A549 (cell line): ENCODE data around the gene HMGCS1. TPM values are rescaled to one million over a fixed set of nuclear protein-coding genes. Genes with fewer than 3 reads are reported as not detected.
"Not testable (repeated sequence)": the region's sequence is repeated elsewhere in the genome, so short reads cannot be mapped to it uniquely, and the experiment has no call there.

ENCODE experiments used
- ATAC-seq, 2 experiments: fragments of 200-7000 bp in 1 of 2; fragments of >200 bp in 1 of 2; cut with Nextera tagmentation in 1 of 2; cut with Tn5 transposase in 1 of 2; 3 replicates each; pipeline versions ENCODE4 v1.8.0 to v1.9.1; 2018 to 2020; ENCODE audit warnings: mild to moderate bottlenecking in 1 of 2, moderate library complexity in 1 of 2
- CTCF ChIA-PET: fragments of 300-600 bp; sonication (Branson Sonifier 250); formaldehyde crosslinking; extraction: SDS; loops from one replicate; lab custom pipeline; 2021; ENCODE audit warnings: antibody characterized with exemption, inconsistent platforms; lab: Yijun Ruan, JAX
- POLR2A ChIA-PET: fragments of 350-600 bp; formaldehyde crosslinking; extraction: SDS; loops from one replicate; lab custom pipeline; 2021; ENCODE audit warnings: antibody characterized with exemption, inconsistent platforms; lab: Yijun Ruan, JAX
- DNase-seq, 2 experiments: peaks; one replicate each; pipeline versions ENCODE4 v3.0.0 to v3.0.0-alpha.2; 2011 to 2016; ENCODE audit warnings: low read depth in 1 of 2, low spot score in 1 of 2
- FAIRE-seq: peaks from 2 replicates; lab custom pipeline; 2011; peaks lifted over from hg19 to GRCh38; lab: Jason Lieb, UNC
- H3K27ac ChIP-seq, 2 experiments: fragments of >200 bp; sonication (Bioruptor Twin); formaldehyde crosslinking; 3 replicates each; pipeline ENCODE4 v1.5.1; 2016 to 2017
- H3K4me1 ChIP-seq: fragments of >200 bp; sonication (Bioruptor Twin); formaldehyde crosslinking; 3 replicates; pipeline ENCODE4 v1.6.1; 2016
- H3K4me2 ChIP-seq: fragments of >200 bp; sonication (Bioruptor Twin); formaldehyde crosslinking; 3 replicates; pipeline ENCODE4 v1.6.1; 2016
- H3K4me3 ChIP-seq: fragments of >200 bp; sonication (Bioruptor Twin); formaldehyde crosslinking; 3 replicates; pipeline ENCODE4 v1.5.1; 2016
- H3K9me3 ChIP-seq: fragments of >200 bp; sonication (Bioruptor Twin); formaldehyde crosslinking; 3 replicates; pipeline ENCODE4 v1.6.1; 2016
- CBX8 ChIP-seq: fragments of 200-600 bp; sonication (generic); IDR thresholded peaks from 2 replicates; pipeline ENCODE4 v1.6.1; 2016
- GATA3 ChIP-seq: IDR thresholded peaks from 2 replicates; pipeline ENCODE4 v1.6.1; 2012; ENCODE audit warnings: borderline replicate concordance
- HDAC2 ChIP-seq: fragments of 200-600 bp; sonication (generic); IDR thresholded peaks from 2 replicates; pipeline ENCODE4 v1.6.1; 2016
- HEYL ChIP-seq: fragments of 250-450 bp; sonication (Bioruptor Pico); IDR thresholded peaks from 2 replicates; pipeline ENCODE4 v1.8.0; 2021; ENCODE audit warnings: mild to moderate bottlenecking, moderate library complexity
- MAZ ChIP-seq: fragments of 150-350 bp; IDR thresholded peaks from 2 replicates; pipeline ENCODE4 v1.6.1; 2014; ENCODE audit warnings: antibody characterized with exemption, low read depth, low read length, borderline replicate concordance
- MYC ChIP-seq: IDR thresholded peaks from 2 replicates; pipeline ENCODE4 v1.6.1; 2012; ENCODE audit warnings: mild to moderate bottlenecking, inconsistent platforms, low read length, improper control_type of control experiment, borderline replicate concordance
- POLR2A ChIP-seq: IDR thresholded peaks from 2 replicates; pipeline ENCODE4 v1.6.1; 2012; ENCODE audit warnings: mild to moderate bottlenecking, low read length
- POLR2AphosphoS2 ChIP-seq: conservative IDR thresholded peaks from 2 replicates; pipeline ENCODE4 v1.6.1; 2012; ENCODE audit warnings: low read length, improper control_type of control experiment, inconsistent platforms
- RARB ChIP-seq: fragments of 250-450 bp; sonication (Bioruptor Pico); IDR thresholded peaks from 2 replicates; pipeline ENCODE4 v1.8.0; 2021; ENCODE audit warnings: mild to moderate bottlenecking, moderate library complexity
- RNF2 ChIP-seq: fragments of 200-600 bp; sonication (generic); IDR thresholded peaks from 2 replicates; pipeline ENCODE4 v1.6.1; 2016; ENCODE audit warnings: low read depth, mild to moderate bottlenecking, antibody characterized with exemption, moderate library complexity, borderline replicate concordance
- SREBF2 ChIP-seq: fragments of 450-650 bp; IDR thresholded peaks from 2 replicates; pipeline ENCODE4 v1.6.1; 2014; ENCODE audit warnings: mild to moderate bottlenecking, moderate library complexity
- TFCP2L1 ChIP-seq: fragments of 250-450 bp; sonication (Bioruptor Pico); IDR thresholded peaks from 2 replicates; pipeline ENCODE4 v1.5.0; 2021; ENCODE audit warnings: mild to moderate bottlenecking
- ZC3H11A ChIP-seq: fragments of 450-650 bp; IDR thresholded peaks from 2 replicates; pipeline ENCODE4 v1.6.1; 2014; ENCODE audit warnings: antibody characterized with exemption, mild to moderate bottlenecking
- ZSCAN20 ChIP-seq: fragments of 250-450 bp; sonication (Bioruptor Pico); IDR thresholded peaks from 2 replicates; pipeline ENCODE4 v1.8.0; 2022; ENCODE audit warnings: mild to moderate bottlenecking, moderate library complexity
- WGBS: methylation state at CpG from one replicate; pipeline ENCODE4 v1.1.6; 2017; ENCODE audit errors: missing lambda C conversion rate; 5-methylcytosine and 5-hydroxymethylcytosine counted together
- polyA plus RNA-seq, 4 experiments: library from polyadenylated mRNA; depleted of rRNA in 3 of 4; stranded (reverse); fragments of >200 nt; fragmentation: RNase III in 1 of 4; extraction: RNeasy Plus Mini Kit Qiagen cat#74134 plus additional on column Dnase treatment in 1 of 4; gene quantifications; 2 replicates in 3 of 4; 3 replicates in 1 of 4; pipeline ENCODE4 v1.2.3, GENCODE V29; 2011 to 2017
- TF ChIP-seq, protein P1 (sequence below): IDR thresholded peaks from 2 replicates; pipeline ENCODE4 v1.6.1; 2012; ENCODE audit warnings: low read depth, borderline replicate concordance
- TF ChIP-seq, protein P2 (sequence below): fragments of 250-450 bp; sonication (Bioruptor Pico); IDR thresholded peaks from 2 replicates; pipeline ENCODE4 v1.5.0; 2020; ENCODE audit warnings: low read depth, mild to moderate bottlenecking, moderate library complexity
- TF ChIP-seq, protein P3 (sequence below): IDR thresholded peaks from 2 replicates; pipeline ENCODE4 v1.6.1; 2012
- TF ChIP-seq, protein P4 (sequence below): fragments of >200 bp; sonication (Bioruptor Twin); formaldehyde crosslinking; IDR thresholded peaks from 2 replicates; pipeline ENCODE4 v1.6.1; 2016
- TF ChIP-seq, protein P5 (sequence below): fragments of >200 bp; sonication (Bioruptor Twin); formaldehyde crosslinking; IDR thresholded peaks from 3 replicates; pipeline ENCODE4 v1.5.1; 2016
- TF ChIP-seq, protein P6 (sequence below): fragments of 150-350 bp; IDR thresholded peaks from 2 replicates; pipeline ENCODE4 v1.6.1; 2014; ENCODE audit warnings: low read depth, mild to moderate bottlenecking, low read length

HMGCS1 gene
- polyA plus RNA-seq, 2 of the 4 experiments (the other 2 are of a cell fraction), result 64.8 to 72.8 TPM

DNA sequence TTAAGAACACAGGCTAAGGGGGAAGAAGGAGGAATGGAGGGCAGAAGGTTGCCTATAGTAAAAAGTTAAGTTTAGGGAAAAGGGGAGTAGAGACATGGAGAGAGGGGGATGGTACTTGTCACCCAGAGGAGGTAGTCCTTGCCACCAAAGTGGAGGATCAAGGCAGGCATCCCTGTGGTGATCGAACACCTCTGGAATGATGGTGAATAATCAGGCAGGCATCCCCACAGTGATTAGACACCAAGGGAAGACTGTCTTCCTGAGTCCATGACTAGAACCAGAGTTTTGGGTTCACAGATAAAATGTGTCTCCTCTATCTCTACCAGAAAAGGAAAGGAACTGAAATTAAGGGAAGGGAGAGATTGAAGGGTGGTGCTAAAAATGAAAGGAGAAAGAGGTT lies 19.2 kb upstream of the HMGCS1 start:
- TF ChIP-seq HEYL (CRISPR knock-in tag) (no peak), ZC3H11A (no peak), RNF2 (no peak), RARB (CRISPR knock-in tag) (no peak), TFCP2L1 (CRISPR knock-in tag) (no peak), MYC (no peak), MAZ (no peak), POLR2A (no peak), POLR2AphosphoS2 (no peak), HDAC2 (no peak), SREBF2 (no peak), ZSCAN20 (CRISPR knock-in tag) (no peak), GATA3 (no peak), CBX8 (no peak)
- TF ChIP-seq, protein P1, sequence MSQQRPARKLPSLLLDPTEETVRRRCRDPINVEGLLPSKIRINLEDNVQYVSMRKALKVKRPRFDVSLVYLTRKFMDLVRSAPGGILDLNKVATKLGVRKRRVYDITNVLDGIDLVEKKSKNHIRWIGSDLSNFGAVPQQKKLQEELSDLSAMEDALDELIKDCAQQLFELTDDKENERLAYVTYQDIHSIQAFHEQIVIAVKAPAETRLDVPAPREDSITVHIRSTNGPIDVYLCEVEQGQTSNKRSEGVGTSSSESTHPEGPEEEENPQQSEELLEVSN, result no peak
- TF ChIP-seq, protein P2, sequence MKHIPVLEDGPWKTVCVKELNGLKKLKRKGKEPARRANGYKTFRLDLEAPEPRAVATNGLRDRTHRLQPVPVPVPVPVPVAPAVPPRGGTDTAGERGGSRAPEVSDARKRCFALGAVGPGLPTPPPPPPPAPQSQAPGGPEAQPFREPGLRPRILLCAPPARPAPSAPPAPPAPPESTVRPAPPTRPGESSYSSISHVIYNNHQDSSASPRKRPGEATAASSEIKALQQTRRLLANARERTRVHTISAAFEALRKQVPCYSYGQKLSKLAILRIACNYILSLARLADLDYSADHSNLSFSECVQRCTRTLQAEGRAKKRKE, result no peak
- TF ChIP-seq, protein P3, sequence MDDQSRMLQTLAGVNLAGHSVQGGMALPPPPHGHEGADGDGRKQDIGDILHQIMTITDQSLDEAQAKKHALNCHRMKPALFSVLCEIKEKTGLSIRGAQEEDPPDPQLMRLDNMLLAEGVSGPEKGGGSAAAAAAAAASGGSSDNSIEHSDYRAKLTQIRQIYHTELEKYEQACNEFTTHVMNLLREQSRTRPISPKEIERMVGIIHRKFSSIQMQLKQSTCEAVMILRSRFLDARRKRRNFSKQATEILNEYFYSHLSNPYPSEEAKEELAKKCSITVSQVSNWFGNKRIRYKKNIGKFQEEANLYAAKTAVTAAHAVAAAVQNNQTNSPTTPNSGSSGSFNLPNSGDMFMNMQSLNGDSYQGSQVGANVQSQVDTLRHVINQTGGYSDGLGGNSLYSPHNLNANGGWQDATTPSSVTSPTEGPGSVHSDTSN, result no peak
- TF ChIP-seq, protein P4, sequence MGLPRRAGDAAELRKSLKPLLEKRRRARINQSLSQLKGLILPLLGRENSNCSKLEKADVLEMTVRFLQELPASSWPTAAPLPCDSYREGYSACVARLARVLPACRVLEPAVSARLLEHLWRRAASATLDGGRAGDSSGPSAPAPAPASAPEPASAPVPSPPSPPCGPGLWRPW, result no peak
- TF ChIP-seq, protein P5, sequence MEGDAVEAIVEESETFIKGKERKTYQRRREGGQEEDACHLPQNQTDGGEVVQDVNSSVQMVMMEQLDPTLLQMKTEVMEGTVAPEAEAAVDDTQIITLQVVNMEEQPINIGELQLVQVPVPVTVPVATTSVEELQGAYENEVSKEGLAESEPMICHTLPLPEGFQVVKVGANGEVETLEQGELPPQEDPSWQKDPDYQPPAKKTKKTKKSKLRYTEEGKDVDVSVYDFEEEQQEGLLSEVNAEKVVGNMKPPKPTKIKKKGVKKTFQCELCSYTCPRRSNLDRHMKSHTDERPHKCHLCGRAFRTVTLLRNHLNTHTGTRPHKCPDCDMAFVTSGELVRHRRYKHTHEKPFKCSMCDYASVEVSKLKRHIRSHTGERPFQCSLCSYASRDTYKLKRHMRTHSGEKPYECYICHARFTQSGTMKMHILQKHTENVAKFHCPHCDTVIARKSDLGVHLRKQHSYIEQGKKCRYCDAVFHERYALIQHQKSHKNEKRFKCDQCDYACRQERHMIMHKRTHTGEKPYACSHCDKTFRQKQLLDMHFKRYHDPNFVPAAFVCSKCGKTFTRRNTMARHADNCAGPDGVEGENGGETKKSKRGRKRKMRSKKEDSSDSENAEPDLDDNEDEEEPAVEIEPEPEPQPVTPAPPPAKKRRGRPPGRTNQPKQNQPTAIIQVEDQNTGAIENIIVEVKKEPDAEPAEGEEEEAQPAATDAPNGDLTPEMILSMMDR, result no peak
- TF ChIP-seq, protein P6, sequence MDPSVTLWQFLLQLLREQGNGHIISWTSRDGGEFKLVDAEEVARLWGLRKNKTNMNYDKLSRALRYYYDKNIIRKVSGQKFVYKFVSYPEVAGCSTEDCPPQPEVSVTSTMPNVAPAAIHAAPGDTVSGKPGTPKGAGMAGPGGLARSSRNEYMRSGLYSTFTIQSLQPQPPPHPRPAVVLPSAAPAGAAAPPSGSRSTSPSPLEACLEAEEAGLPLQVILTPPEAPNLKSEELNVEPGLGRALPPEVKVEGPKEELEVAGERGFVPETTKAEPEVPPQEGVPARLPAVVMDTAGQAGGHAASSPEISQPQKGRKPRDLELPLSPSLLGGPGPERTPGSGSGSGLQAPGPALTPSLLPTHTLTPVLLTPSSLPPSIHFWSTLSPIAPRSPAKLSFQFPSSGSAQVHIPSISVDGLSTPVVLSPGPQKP, result no peak
- ChIA-PET CTCF (no interaction called here), POLR2A (no interaction called here)
- no peak for ATAC-seq
- no peak for FAIRE-seq
- 20% methylated on average over 1 of the region's 1 CpG for WGBS
- no peak for DNase-seq
- H3K9me3 ChIP-seq, result peaks cover 24% of the 10 kb centered on the region
- no peaks in the 10 kb centered on the region for H3K4me1 ChIP-seq
- no peak overlapping the region for H3K4me2 ChIP-seq
- H3K4me3 ChIP-seq, result no peak overlapping the region
- no peak overlapping the region for H3K27ac ChIP-seq

DNA sequence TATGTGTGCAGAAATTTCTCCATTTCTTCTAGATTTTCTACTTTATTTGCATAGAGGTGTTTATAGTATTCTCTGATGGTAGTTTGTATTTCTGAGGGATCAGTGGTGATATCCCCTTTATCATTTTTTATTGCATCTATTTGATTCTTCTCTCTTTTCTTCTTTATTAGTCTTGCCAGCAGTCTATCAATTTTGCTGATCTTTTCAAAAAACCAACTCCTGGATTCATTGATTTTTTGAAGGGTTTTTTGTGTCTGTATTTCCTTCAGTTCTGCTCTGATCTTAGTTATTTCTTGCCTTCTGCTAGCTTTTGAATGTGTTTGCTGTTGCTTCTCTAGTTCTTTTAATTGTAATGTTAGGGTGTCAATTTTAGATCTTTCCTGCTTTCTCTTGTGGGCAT lies 12.4 kb upstream of the HMGCS1 start:
- H3K27ac ChIP-seq, H3K4me3 ChIP-seq, H3K4me2 ChIP-seq, CTCF ChIA-PET, FAIRE-seq, H3K4me1 ChIP-seq, H3K9me3 ChIP-seq, DNase-seq, ATAC-seq, POLR2A ChIA-PET: not testable (repeated sequence)

DNA sequence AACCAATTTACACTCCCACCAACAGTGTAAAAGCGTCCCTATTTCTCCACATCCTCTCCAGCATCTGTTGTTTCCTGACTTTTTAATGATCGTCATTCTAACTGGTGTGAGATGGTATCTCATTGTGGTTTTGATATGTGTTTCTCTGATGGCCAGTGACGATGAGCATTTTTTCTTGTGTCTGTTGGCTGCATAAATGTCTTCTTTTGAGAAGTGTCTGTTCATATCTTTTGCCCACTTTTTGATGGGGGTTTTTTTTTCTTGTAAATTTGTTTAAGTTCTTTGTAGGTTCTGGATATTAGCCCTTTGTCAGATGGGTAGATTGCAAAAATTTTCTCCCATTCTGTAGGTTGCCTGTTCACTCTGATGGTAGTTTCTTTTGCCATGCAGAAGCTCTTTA lies 10.3 kb upstream of the HMGCS1 start:
- H3K4me1 ChIP-seq, CTCF ChIA-PET, H3K4me3 ChIP-seq, DNase-seq, H3K4me2 ChIP-seq, FAIRE-seq, ATAC-seq, POLR2A ChIA-PET, H3K9me3 ChIP-seq, H3K27ac ChIP-seq: not testable (repeated sequence)
- WGBS, result 53% methylated on average over 3 of the region's 3 CpGs
